A549 (cell line): ENCODE data around the gene INCA1. TPM values are rescaled to one million over a fixed set of nuclear protein-coding genes. Genes with fewer than 3 reads are reported as not detected.

ENCODE experiments used
- ATAC-seq, 2 experiments: fragments of 200-7000 bp in 1 of 2; fragments of >200 bp in 1 of 2; cut with Nextera tagmentation in 1 of 2; cut with Tn5 transposase in 1 of 2; 3 replicates each; pipeline versions ENCODE4 v1.8.0 to v1.9.1; 2018 to 2020; ENCODE audit warnings: mild to moderate bottlenecking in 1 of 2, moderate library complexity in 1 of 2
- CTCF ChIA-PET: fragments of 300-600 bp; sonication (Branson Sonifier 250); formaldehyde crosslinking; extraction: SDS; loops from one replicate; lab custom pipeline; 2021; ENCODE audit warnings: antibody characterized with exemption, inconsistent platforms; lab: Yijun Ruan, JAX
- POLR2A ChIA-PET: fragments of 350-600 bp; formaldehyde crosslinking; extraction: SDS; loops from one replicate; lab custom pipeline; 2021; ENCODE audit warnings: antibody characterized with exemption, inconsistent platforms; lab: Yijun Ruan, JAX
- DNase-seq, 2 experiments: peaks; one replicate each; pipeline versions ENCODE4 v3.0.0 to v3.0.0-alpha.2; 2011 to 2016; ENCODE audit warnings: low read depth in 1 of 2, low spot score in 1 of 2
- FAIRE-seq: peaks from 2 replicates; lab custom pipeline; 2011; peaks lifted over from hg19 to GRCh38; lab: Jason Lieb, UNC
- H3K27ac ChIP-seq, 2 experiments: fragments of >200 bp; sonication (Bioruptor Twin); formaldehyde crosslinking; 3 replicates each; pipeline ENCODE4 v1.5.1; 2016 to 2017
- H3K4me1 ChIP-seq: fragments of >200 bp; sonication (Bioruptor Twin); formaldehyde crosslinking; 3 replicates; pipeline ENCODE4 v1.6.1; 2016
- H3K4me2 ChIP-seq: fragments of >200 bp; sonication (Bioruptor Twin); formaldehyde crosslinking; 3 replicates; pipeline ENCODE4 v1.6.1; 2016
- H3K4me3 ChIP-seq: fragments of >200 bp; sonication (Bioruptor Twin); formaldehyde crosslinking; 3 replicates; pipeline ENCODE4 v1.5.1; 2016
- H3K9me3 ChIP-seq: fragments of >200 bp; sonication (Bioruptor Twin); formaldehyde crosslinking; 3 replicates; pipeline ENCODE4 v1.6.1; 2016
- BCL3 ChIP-seq: fragments of >200 bp; sonication (Bioruptor Twin); formaldehyde crosslinking; IDR thresholded peaks from 3 replicates; pipeline ENCODE4 v1.6.1; 2016
- CBX8 ChIP-seq: fragments of 200-600 bp; sonication (generic); IDR thresholded peaks from 2 replicates; pipeline ENCODE4 v1.6.1; 2016
- CTCF ChIP-seq: fragments of >200 bp; sonication (Bioruptor Twin); formaldehyde crosslinking; IDR thresholded peaks from 3 replicates; pipeline ENCODE4 v1.5.1; 2016
- FOSB ChIP-seq: fragments of 250-450 bp; sonication (Bioruptor Pico); IDR thresholded peaks from 2 replicates; pipeline ENCODE4 v1.5.0; 2020; ENCODE audit warnings: mild to moderate bottlenecking, moderate library complexity
- GATA3 ChIP-seq: IDR thresholded peaks from 2 replicates; pipeline ENCODE4 v1.6.1; 2012; ENCODE audit warnings: borderline replicate concordance
- HMGXB4 ChIP-seq: fragments of 250-450 bp; sonication (Bioruptor Pico); IDR thresholded peaks from 2 replicates; pipeline ENCODE4 v1.5.0; 2021; ENCODE audit warnings: mild to moderate bottlenecking, moderate library complexity, borderline replicate concordance
- JUN ChIP-seq, 2 experiments: fragments of >200 bp; sonication (Bioruptor Twin); formaldehyde crosslinking; IDR thresholded peaks; 2 replicates in 1 of 2; 3 replicates in 1 of 2; pipeline ENCODE4 v1.6.1; 2016 to 2017
- MAX ChIP-seq: IDR thresholded peaks from 2 replicates; pipeline ENCODE4 v1.6.1; 2012
- NPAS2 ChIP-seq: fragments of 250-450 bp; sonication (Bioruptor Pico); IDR thresholded peaks from 2 replicates; pipeline ENCODE4 v1.8.0; 2022; ENCODE audit warnings: mild to moderate bottlenecking, moderate library complexity, borderline replicate concordance
- PBX3 ChIP-seq: IDR thresholded peaks from 2 replicates; pipeline ENCODE4 v1.6.1; 2012
- PHF8 ChIP-seq: fragments of 200-600 bp; sonication (generic); IDR thresholded peaks from 2 replicates; pipeline ENCODE4 v1.6.1; 2016; ENCODE audit warnings: low read depth, mild to moderate bottlenecking, antibody characterized with exemption, moderate library complexity, borderline replicate concordance
- POLR2A ChIP-seq: IDR thresholded peaks from 2 replicates; pipeline ENCODE4 v1.6.1; 2012; ENCODE audit warnings: mild to moderate bottlenecking, low read length
- REST ChIP-seq: fragments of 200-600 bp; sonication (generic); IDR thresholded peaks from 2 replicates; pipeline ENCODE4 v1.6.1; 2016; ENCODE audit warnings: antibody characterized with exemption, mild to moderate bottlenecking, moderate library complexity
- RFX5 ChIP-seq: fragments of 450-650 bp; IDR thresholded peaks from 2 replicates; pipeline ENCODE4 v1.7.1; 2014; ENCODE audit warnings: antibody characterized with exemption, mild to moderate bottlenecking, moderate library complexity
- RNF2 ChIP-seq: fragments of 200-600 bp; sonication (generic); IDR thresholded peaks from 2 replicates; pipeline ENCODE4 v1.6.1; 2016; ENCODE audit warnings: low read depth, mild to moderate bottlenecking, antibody characterized with exemption, moderate library complexity, borderline replicate concordance
- TFCP2L1 ChIP-seq: fragments of 250-450 bp; sonication (Bioruptor Pico); IDR thresholded peaks from 2 replicates; pipeline ENCODE4 v1.5.0; 2021; ENCODE audit warnings: mild to moderate bottlenecking
- WGBS: methylation state at CpG from one replicate; pipeline ENCODE4 v1.1.6; 2017; ENCODE audit errors: missing lambda C conversion rate; 5-methylcytosine and 5-hydroxymethylcytosine counted together
- polyA minus RNA-seq: library from RNA; depleted of rRNA, polyadenylated mRNA; stranded (reverse); fragments of >200 nt; gene quantifications from 2 replicates; pipeline ENCODE4 v1.2.3, GENCODE V29; 2011; rRNA and poly(A)+ RNA removed
- polyA plus RNA-seq, 4 experiments: library from polyadenylated mRNA; depleted of rRNA in 3 of 4; stranded (reverse); fragments of >200 nt; fragmentation: RNase III in 1 of 4; extraction: RNeasy Plus Mini Kit Qiagen cat#74134 plus additional on column Dnase treatment in 1 of 4; gene quantifications; 2 replicates in 3 of 4; 3 replicates in 1 of 4; pipeline ENCODE4 v1.2.3, GENCODE V29; 2011 to 2017

INCA1 gene
- polyA plus RNA-seq (2011; rRNA removed) (0.66 and 0.86 TPM in 2 replicates), polyA plus RNA-seq (2017; fragmentation: RNase III; extraction: RNeasy Plus Mini Kit Qiagen cat#74134 plus additional on column Dnase treatment) (1.1 to 1.3 TPM (median 1.1 TPM) in 3 replicates), polyA minus RNA-seq (0.58 and 1.6 TPM in 2 replicates)
- 0.75 and 1.3 TPM in 2 replicates for polyA plus RNA-seq (2012; cell fraction: cytosol; rRNA removed)
- 1.7 and 2.0 TPM in 2 replicates for polyA plus RNA-seq (2012; cell fraction: nucleus; rRNA removed)

GRCh38 chr17:4997302-4998026 lies at the start of gene INCA1, which contains the start of gene KIF1C:
Gene INCA1, minus strand, starts transcription at chr17:4997522. Its CDS starts 3,085 bp downstream, at chr17:4994437.
Gene KIF1C, plus strand, starts transcription at chr17:4997950. Its CDS starts 2,297 bp downstream, at chr17:5000247.
- Histone ChIP-seq H3K4me1 (peaks cover 26% of the 10 kb centered on the region), H3K4me3 (peak within 1 kb of the TSS; percentile 95), H3K9me3 (no peaks in the 10 kb centered on the region), H3K27ac (peak within 1 kb of the TSS; percentile 87 to 91), H3K4me2 (peak within 1 kb of the TSS; percentile 89)
- FAIRE-seq: no peak
- peak; percentile 86 to 93 for ATAC-seq
- CTCF ChIA-PET: interaction anchor here (0.7 to 3.2 kb wide), 10 partner anchors 8 to 1430 kb away, joined by 3 to 23 read pairs (median 5); partner anchors contain the start of gene CAMTA2
- POLR2A ChIA-PET: interaction anchor here (0.6 to 2.3 kb wide), 8 partner anchors 9 to 66 kb away, joined by 3 to 15 read pairs (median 5); partner anchors contain the start of genes CAMTA2, PFN1, RNF167 and SLC25A11
- 4% methylated on average over 21 of the region's 93 CpGs for WGBS
- TF ChIP-seq MAX (peak; percentile 62), TFCP2L1 (CRISPR knock-in tag) (0 out of 2 replicates have a peak, but pooled peaks have one; percentile 31), CBX8 (no peak), POLR2A (peak; percentile 82), NPAS2 (CRISPR knock-in tag) (no peak), GATA3 (no peak), BCL3 (peak; percentile 79; the same call in 1 of the 3 replicates), FOSB (CRISPR knock-in tag) (no peak), RNF2 (0 out of 2 replicates have a peak, but pooled peaks have one; percentile 43), CTCF (no peak), PBX3 (no peak), JUN (IDR thresholded peaks at IDR 0.05) (peak; percentile 91 to 98), HMGXB4 (CRISPR knock-in tag) (no peak), RFX5 (no peak), REST (no peak), PHF8 (peak; percentile 67; the same call in 1 of the 2 replicates)
- peak; percentile 91 to 98 for DNase-seq
